Stimulated activated CD8-positive, alpha-beta memory T cell treated with anti-CD3 and anti-CD28 coated beads, Interleukin-12 subunit alpha, Interleukin-12 subunit beta, amount 100 ng/mL, for 24 hours (primary cell): Measurements from ENCODE around the gene PMS1.
"Not testable (repeated sequence)": the region's sequence is repeated elsewhere in the genome, so short reads cannot be mapped to it uniquely, and the experiment has no call there.

Source experiments
- DNase-seq: peaks from one replicate; pipeline ENCODE4 v3.0.0-alpha.2; 2020; ENCODE audit errors: extremely low read depth

PMS1 gene

GRCh38 chr2:189865826-189866225, 81.6 kb downstream of the PMS1 start:
- no peak for DNase-seq

- DNase-seq, result no peak
Observed at GRCh38 chr2:189866296-189866695, 82.0 kb downstream of the PMS1 start.

DNA sequence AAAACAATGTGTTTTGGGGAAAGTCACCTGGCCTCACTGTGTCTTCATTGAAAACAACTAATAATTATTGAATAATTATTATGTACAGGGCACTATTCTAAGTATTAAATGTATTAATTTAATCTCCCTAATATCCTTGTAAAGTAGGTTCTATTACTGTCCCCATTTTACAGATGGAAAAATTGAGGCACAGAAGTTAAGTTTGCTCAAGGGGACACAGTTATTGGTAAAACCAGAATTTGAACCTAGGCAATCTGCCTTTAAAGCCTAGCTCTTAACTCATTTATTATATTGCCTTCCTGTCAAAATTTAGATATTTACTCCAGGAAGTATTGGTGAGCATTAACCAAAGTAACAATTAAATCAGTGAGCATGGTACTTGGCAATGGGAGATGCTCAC, 84.6 kb downstream of the PMS1 start:
- DNase-seq, result no peak

GRCh38 chr2:189870381-189871085, 86.3 kb downstream of the PMS1 start:
- DNase-seq, result no peak

DNA sequence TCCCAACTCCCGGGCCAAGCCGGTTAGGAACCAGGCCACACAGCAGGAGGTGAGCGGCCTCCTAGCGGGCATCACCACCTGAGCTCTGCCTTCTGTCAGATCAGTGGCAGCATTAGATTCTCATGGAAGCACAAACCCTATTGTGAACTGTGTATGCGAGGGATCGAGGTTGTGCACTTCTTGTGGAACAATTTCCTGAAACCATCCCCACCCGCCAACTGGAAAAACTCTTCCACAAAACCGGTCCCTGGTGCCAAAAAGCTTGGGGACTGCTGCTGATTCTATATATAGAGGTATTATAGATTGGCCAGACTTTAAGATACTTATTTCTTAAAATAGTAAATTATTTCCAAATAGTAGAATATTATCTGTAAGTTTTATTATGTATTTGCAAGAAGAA, 89.4 kb downstream of the PMS1 start:
- no peak for DNase-seq

- no peak for DNase-seq
Observed at GRCh38 chr2:189874586-189875320, 90.5 kb downstream of the PMS1 start.

DNA sequence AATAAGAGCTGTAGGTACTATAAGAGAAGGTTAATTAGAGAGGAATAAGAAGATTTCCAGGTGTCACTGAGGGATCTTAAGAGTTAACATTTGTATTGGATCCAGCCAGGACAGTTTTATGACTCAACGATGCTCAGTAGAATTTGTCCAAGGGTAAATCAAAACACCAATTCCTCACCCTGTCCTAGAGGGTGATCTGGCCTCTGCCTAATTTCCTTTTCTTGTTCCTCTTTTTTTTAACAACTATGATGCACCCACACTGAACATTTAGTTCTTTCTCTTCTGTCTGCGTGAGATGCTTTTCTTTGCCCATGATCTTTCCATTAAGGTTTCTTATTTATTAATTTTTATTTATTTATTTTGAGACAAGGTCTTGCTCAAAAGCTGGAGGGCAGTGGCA, 92.0 kb downstream of the PMS1 start:
- DNase-seq, result no peak

DNA sequence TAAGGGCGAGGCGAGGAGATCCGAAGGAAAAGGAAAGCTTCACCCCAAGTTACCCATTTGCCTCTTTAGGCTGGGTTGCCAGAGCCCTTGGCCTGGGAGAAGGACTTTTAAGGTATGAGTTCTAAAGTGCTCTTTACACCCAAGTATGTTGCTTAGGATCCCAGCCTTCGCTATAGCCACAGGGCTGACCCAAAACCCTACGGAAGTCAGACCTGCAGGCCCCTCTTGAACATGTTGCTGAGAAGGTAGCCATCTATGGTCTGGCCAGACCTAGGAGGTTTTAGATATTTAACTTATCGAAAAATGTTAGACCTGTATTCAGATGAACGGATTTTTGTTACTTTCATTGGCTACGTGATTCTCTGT, 95.4 kb downstream of the PMS1 start:
- no peak for DNase-seq

DNA sequence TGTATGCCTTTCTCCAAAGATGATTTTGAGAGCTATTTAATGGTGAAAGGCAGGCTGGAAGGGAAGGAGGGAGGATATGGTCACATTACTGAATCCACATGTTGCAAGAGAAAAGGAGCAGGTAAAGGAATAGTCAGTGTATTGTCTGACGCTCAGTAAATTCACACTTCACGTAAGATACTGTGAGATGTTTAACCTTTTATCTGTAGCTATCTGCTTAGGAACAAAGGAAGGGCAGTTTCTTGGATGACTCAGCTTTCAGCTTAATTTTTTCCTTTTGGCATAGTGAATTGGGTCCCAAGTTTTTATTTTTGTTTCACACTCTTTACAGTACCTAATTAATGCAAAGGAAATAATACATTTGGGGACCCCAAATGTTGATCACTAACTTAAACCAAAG, 96.2 kb downstream of the PMS1 start:
- DNase-seq, result no peak

DNA sequence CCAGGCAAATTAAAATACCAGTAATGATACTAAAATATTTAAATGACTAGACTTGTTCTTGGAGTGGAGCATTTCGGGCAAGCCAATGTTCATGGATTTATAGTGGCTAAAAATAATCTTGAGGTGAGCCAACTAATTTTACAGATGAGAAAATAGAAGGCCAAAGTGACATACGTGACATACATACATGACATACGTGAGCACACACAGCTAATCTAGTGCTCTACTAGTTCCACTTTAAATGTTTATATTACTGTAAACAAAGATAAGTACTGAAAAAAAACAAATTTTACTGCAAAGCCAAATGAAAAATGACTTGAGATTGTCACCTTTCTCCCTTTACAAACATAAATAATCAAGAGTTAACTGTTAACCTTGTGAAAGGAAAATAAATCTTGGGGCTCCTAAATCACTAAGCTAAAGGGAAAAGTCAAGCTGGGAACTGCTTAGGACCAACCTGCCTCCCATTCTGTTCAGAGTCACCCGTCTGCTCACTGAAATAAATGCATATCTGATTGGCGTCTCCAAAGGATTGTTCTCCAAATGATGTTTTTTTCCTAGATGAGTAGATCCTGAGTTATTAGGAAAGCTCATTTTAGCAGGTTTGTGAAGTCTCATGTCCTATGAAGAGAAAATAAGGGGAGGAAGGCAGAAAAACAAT, 96.7 kb downstream of the PMS1 start:
- no peak for DNase-seq

DNA sequence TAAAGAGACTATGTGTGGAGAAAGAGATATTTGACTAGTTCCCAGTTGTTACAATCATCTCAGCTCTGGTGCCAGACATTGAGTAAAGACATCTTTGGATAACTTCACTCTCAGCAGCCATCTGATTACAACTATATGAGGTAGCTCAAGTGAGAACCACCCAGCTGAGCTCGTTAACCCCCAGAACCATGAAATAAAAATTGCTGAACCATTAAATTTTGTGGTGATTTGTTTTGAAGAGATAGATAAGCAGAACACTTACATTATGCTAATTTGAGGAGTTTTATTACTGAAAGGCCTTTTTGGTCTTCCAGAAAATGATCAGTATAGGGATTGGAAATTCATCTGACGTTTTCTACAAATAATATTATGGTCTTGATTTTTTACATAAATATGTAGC, 101.1 kb downstream of the PMS1 start:
- no peak for DNase-seq

- not testable (repeated sequence) for DNase-seq
Observed at GRCh38 chr2:189892546-189893294, 108.5 kb downstream of the PMS1 start.

- DNase-seq, result no peak
Observed at GRCh38 chr2:189896809-189897208, 112.6 kb downstream of the PMS1 start.

GRCh38 chr2:189899101-189899500, 114.9 kb downstream of the PMS1 start:
- no peak for DNase-seq

DNA sequence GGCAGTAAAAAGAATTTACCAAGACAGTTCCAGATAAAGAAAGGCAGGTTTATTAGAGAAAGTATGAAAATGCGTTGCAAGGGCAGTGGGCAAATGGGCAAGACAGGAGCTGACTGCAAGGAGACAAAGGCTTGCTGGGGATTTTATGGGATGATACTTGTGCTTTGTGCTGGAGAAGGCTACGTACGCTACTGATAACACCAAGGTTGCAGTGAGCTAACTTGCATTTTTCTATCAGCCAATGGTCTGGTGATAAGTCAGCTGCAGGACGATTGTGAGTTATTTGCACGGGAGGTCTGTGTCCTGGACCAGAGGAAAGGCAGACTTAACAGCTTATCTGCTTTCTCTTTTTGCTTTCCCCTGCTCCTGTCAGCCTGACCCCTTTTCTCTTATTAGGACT, 116.5 kb downstream of the PMS1 start:
- no peak for DNase-seq

GRCh38 chr2:189901664-189902063, 117.4 kb downstream of the PMS1 start:
- DNase-seq, result no peak

- DNase-seq, result no peak
Observed at GRCh38 chr2:189913821-189914220, 129.6 kb downstream of the PMS1 start.

- DNase-seq, result no peak
Observed at GRCh38 chr2:189916651-189917050, 132.4 kb downstream of the PMS1 start.
